Left colon (tissue), 2 donors: ENCODE results near the gene SFXN5. TPM values are rescaled to one million over a fixed set of nuclear protein-coding genes. Genes with fewer than 3 reads are reported as not detected.
A peak's percentile ranks its signal among the peaks of the same experiment; 100 is the strongest.

ENCODE experiments used
- ATAC-seq: fragments of 200-7000 bp; cut with Tn5 transposase; one replicate; pipeline ENCODE4 v1.9.1; 2020; ENCODE audit warnings: mild to moderate bottlenecking, moderate library complexity
- DNase-seq, 2 donors: peaks; one replicate each; pipeline ENCODE4 v3.0.0-alpha.2; 2020
- intact Hi-C, 2 donors: fragments of 100-400 bp; cut with DNase I in 1 of 2; cut with micrococcal nuclease in 1 of 2; formaldehyde crosslinking; loops; one replicate each; pipeline versions ENCODE4 v1.11.2 to v1.14.0; 2022; cut with DNase I, micrococcal nuclease
- total RNA-seq, 2 donors: library from RNA; stranded (reverse); fragmentation: NEBNext Ultra II Directional; extraction: Animal tissue kit (Norgen Biotek cat#: 25700); gene quantifications; one replicate each; pipeline ENCODE4 v1.2.1, GENCODE V29; 2021
- donor health status: DM: no; HTN: no; CAD: no.
- donor health status: DM: yes; HTN: yes; CAD: no.

SFXN5 gene
- total RNA-seq, 2 donors from 2014 or later, result 19.9 to 20.5 TPM

GRCh38 chr2:72944804-72945449 is 126.6 kb downstream of the SFXN5 start:
- ATAC-seq (no peak), DNase-seq (no peak)
- intact Hi-C loops, result no loop called here

GRCh38 chr2:72943540-72944395 is 127.7 kb downstream of the SFXN5 start:
- intact Hi-C loops, result no loop called here
- DNase-seq (no peak), ATAC-seq (no peak)

- ATAC-seq (no peak), DNase-seq (no peak)
- intact Hi-C loops, result no loop called here
Observed at GRCh38 chr2:72942881-72943418, 128.6 kb downstream of the SFXN5 start.

GRCh38 chr2:72942293-72942692 is 129.2 kb downstream of the SFXN5 start:
- intact Hi-C loops, result no loop called here
- ATAC-seq, result no peak
- no peak for DNase-seq

GRCh38 chr2:72940786-72941185 is 130.7 kb downstream of the SFXN5 start:
- intact Hi-C loops, result no loop called here
- DNase-seq (no peak), ATAC-seq (no peak)

- ATAC-seq (no peak), DNase-seq (no peak)
- intact Hi-C loops, result no loop called here
Observed at GRCh38 chr2:72940361-72940760, 131.2 kb downstream of the SFXN5 start.

GRCh38 chr2:72938455-72938854 is 133.1 kb downstream of the SFXN5 start:
- DNase-seq, result no peak

GRCh38 chr2:72937356-72937669 is 134.2 kb downstream of the SFXN5 start:
- ATAC-seq (peak; percentile 5), DNase-seq (no peak)
- intact Hi-C loops, result no loop called here

More at GRCh38 chr2:72938455-72938854, 133.1 kb downstream of the SFXN5 start:
- no peak for ATAC-seq
- intact Hi-C loops, result no loop called here

GRCh38 chr2:72936660-72937355 is 134.7 kb downstream of the SFXN5 start:
- intact Hi-C loops, result no loop called here
- DNase-seq (no peak), ATAC-seq (no peak)

GRCh38 chr2:72935611-72935957 is 135.9 kb downstream of the SFXN5 start:
- ATAC-seq, result no peak
- intact Hi-C loops, result no loop called here
- no peak for DNase-seq

- intact Hi-C loops, result no loop called here
- peak; percentile 75 for ATAC-seq
- DNase-seq, result peak in 1 of 2 donors; percentile 54
Observed at GRCh38 chr2:72934683-72935610, 136.6 kb downstream of the SFXN5 start.

GRCh38 chr2:72933646-72934151 is 137.8 kb downstream of the SFXN5 start:
- peak in 1 of 2 donors; percentile 36 for DNase-seq
- intact Hi-C loops, result no loop called here

GRCh38 chr2:72933207-72933606 is 138.3 kb downstream of the SFXN5 start:
- intact Hi-C loops, result no loop called here
- DNase-seq, result no peak
- no peak for ATAC-seq

More at GRCh38 chr2:72933646-72934151, 137.8 kb downstream of the SFXN5 start:
- ATAC-seq, result peak; percentile 77

- no peak for ATAC-seq
- intact Hi-C loops, result no loop called here
- no peak for DNase-seq
Observed at GRCh38 chr2:72932805-72933204, 138.7 kb downstream of the SFXN5 start.

GRCh38 chr2:72932045-72932740 is 139.3 kb downstream of the SFXN5 start:
- ATAC-seq (no peak), DNase-seq (no peak)
- intact Hi-C loops, result no loop called here

GRCh38 chr2:72931280-72931910 is 140.1 kb downstream of the SFXN5 start:
- ATAC-seq, result no peak
- DNase-seq, result no peak
- intact Hi-C loops, result no loop called here

- no peak for DNase-seq
- intact Hi-C loops, result no loop called here
Observed at GRCh38 chr2:72929010-72929409, 142.5 kb downstream of the SFXN5 start.

More at GRCh38 chr2:72929010-72929409, 142.5 kb downstream of the SFXN5 start:
- ATAC-seq, result no peak
